ENCODE measurements around the gene MRPS35. TPM values are rescaled to one million over a fixed set of nuclear protein-coding genes. Genes with fewer than 3 reads are reported as not detected.

The MRPS35 gene
- total RNA-seq, result 25.7 and 37.9 TPM in 2 replicates

DNA sequence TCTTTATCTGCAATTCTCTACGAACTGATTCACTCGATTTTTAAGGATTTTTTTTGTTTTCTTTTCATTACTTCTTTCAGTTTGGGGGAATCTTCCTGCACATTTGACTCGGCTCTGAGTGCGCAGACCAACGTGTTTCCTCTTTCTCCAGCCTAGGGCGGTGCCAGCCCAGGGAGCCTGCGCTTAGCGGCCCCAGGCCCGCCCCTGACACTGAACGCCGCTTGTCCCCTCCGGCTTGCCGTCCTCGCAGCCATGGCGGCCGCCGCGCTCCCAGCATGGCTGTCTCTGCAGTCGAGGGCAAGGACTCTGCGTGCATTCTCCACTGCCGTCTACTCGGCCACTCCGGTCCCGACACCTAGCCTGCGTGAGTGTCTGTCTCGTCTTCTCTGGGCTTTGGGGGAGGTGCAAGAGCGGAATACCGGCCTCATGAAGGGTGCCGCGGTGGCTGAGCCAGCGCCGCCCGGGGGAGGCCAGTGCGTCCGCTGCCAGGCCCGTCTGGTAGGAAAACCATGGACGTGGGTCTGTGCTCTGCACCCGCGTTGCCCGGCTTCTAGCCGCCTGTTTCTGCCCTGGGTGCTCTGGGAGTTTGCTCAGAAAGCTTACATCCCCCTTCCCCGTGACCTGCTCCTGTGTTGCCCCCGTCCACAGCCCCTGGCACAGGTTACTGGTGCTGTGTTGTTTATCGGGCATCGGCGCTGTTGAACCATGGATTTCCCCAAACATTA lies at the start of gene MRPS35:
Gene MRPS35 (plus strand): TSS at position 241 of the 725 bp plus-strand sequence. CDS start 12 bp downstream, at position 253.

DNA sequence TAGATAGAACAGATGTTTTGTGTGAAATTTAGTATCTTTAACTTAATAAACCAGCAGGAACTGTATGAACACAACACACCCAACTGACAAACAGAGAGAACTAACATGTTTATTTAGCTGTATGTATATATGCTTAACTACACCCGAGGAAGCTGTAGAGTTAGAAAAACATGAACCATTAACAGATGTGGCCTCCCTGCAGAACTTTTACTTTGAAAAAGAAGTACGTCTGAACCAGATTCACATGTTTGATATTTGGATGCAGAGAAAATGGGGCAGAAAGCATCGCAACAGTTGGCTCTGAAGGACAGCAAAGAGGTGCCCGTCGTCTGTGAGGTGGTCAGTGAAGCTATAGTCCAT lies 14.4 kb upstream of the MRPS35 start, which contains the start of gene REP15:
Gene REP15 (plus strand): TSS at position 155 of the 360 bp plus-strand sequence. CDS start 116 bp downstream, at position 271.

DNA sequence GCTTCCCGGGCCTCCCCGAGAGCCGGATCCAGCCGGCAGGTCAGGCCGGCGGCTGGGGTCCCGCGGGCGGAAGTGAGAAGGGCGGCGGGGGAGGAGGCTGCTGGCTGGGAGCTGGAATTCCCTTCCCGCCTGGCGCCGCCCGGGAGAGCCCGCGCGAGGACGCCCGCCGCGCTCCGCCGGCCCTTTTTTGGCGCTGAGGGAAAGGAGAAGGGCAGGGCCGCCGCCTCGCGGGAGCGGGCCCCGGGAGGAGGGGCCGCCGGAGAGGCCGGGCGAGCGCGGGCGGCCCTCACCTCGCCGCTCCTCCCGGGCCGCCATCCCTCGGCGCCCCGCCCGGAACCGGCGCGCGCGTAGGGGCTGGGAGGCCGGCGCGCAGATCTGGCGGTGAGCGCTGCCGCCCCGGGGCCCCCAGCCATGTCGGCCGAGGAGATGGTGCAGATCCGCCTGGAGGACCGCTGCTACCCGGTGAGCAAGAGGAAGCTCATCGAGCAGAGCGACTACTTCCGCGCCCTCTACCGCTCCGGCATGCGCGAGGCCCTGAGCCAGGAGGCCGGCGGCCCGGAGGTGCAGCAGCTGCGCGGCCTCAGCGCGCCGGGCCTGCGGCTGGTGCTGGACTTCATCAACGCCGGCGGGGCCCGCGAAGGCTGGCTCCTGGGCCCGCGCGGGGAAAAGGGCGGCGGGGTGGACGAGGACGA lies 69.4 kb downstream of the MRPS35 start, which contains the start of the genes KLHL42 and MANSC4:
Gene KLHL42 (plus strand): TSS at position 314 of the 692 bp plus-strand sequence. CDS start 98 bp downstream, at position 412.
Gene MANSC4 (minus strand): TSS at position 317 of the 692 bp plus-strand sequence. CDS start 8,960 bp downstream, outside the sequence.

Other genes starting within 250 kb of the MRPS35 start
- 740 and 914 TPM in 2 replicates for gene PPFIBP1, start 186.6 kb upstream of the MRPS35 start, total RNA-seq
- gene REP15, start 14.4 kb upstream of the MRPS35 start, total RNA-seq, result 9.9 and 15.4 TPM in 2 replicates
- 10.9 and 18.6 TPM in 2 replicates for gene KLHL42, start 69.4 kb downstream of the MRPS35 start, total RNA-seq
- gene MANSC4, start 69.4 kb downstream of the MRPS35 start, total RNA-seq, result not detected in 2 replicates

All from dermis lymphatic vessel endothelial cell (primary cell).